A673 (cell line): ENCODE measurements around the gene KIAA0232.

Experiments used
- CTCF ChIP-seq: fragments of 300-800, 200-600 bp; sonication (generic); conservative IDR thresholded peaks from 2 replicates; pipeline ENCODE4 v1.5.1; 2017; ENCODE audit warnings: low read depth, mild to moderate bottlenecking, antibody characterized with exemption, low read length, moderate library complexity, mixed read lengths
- EZH2 ChIP-seq: fragments of 200-600 bp; sonication (generic); IDR thresholded peaks from 2 replicates; pipeline ENCODE4 v1.6.1; 2017; ENCODE audit warnings: borderline replicate concordance, low read depth, mild to moderate bottlenecking, mixed read lengths, antibody characterized with exemption, low read length; ENCODE audit not compliant: poor library complexity, severe bottlenecking

- no peak for TF ChIP-seq CTCF
- TF ChIP-seq EZH2, result no peak
Measured at GRCh38 chr4:6802626-6803025, 20.1 kb downstream of the KIAA0232 start.
